K562 (cell line): ENCODE measurements around the gene CACNA1C. TPM values are rescaled to one million over a fixed set of nuclear protein-coding genes. Genes with fewer than 3 reads are reported as not detected.

Source experiments
- ATAC-seq: fragments of 200-7000 bp; cut with Tn5 transposase; 3 replicates; pipeline ENCODE4 v1.9.1; 2020; ENCODE audit warnings: moderate library complexity
- BruUV-seq: library from RNA; stranded (reverse); fragments of 400-500 nt; replicated peaks from 2 replicates; lab custom pipeline; 2021; lab: Mats Ljungman, UMichigan
- CTCF ChIA-PET: fragments of 300-600 bp; formaldehyde crosslinking; extraction: SDS; loops from one replicate; lab custom pipeline; 2021; ENCODE audit warnings: low intra/inter-chr PET ratio; lab: Yijun Ruan, JAX
- POLR2A ChIA-PET: fragments of 300-600, 350-650 bp; sonication (Branson Sonifier 250); formaldehyde crosslinking; extraction: SDS; loops from one replicate; lab custom pipeline; 2021; ENCODE audit warnings: antibody characterized with exemption, inconsistent platforms; lab: Yijun Ruan, JAX
- DNase-seq, 4 experiments: peaks; one replicate each; pipeline versions ENCODE4 v3.0.0 to v3.0.0-alpha.2; 2011 to 2018; ENCODE audit warnings: low spot score in 3 of 4, mixed read lengths in 3 of 4; ENCODE audit errors: extremely low read depth in 1 of 4
- FAIRE-seq: peaks from 2 replicates; lab custom pipeline; 2011; peaks lifted over from hg19 to GRCh38; lab: Jason Lieb, UNC
- H2AFZ ChIP-seq: 2 replicates; pipeline ENCODE4 v1.6.0; 2011; ENCODE audit warnings: low read depth, low read length, control low read depth, inconsistent platforms
- H3K27ac ChIP-seq: fragments of 200-600 bp; 3 replicates; pipeline ENCODE4 v1.8.0; 2011; ENCODE audit warnings: low read depth, mild to moderate bottlenecking, control low read depth, inconsistent platforms, low read length, moderate library complexity, mixed read lengths; ENCODE audit errors: extremely low read depth
- H3K27me3 ChIP-seq, 2 experiments: fragments of 300-600 bp in 1 of 2; 2 replicates in 1 of 2; 3 replicates in 1 of 2; pipeline versions ENCODE4 v1.6.0 to v1.8.0; 2011; ENCODE audit warnings: inconsistent platforms in 2 of 2, low read length in 2 of 2, mild to moderate bottlenecking in 1 of 2, mixed read lengths in 1 of 2, moderate library complexity in 1 of 2; ENCODE audit not compliant: control insufficient read depth in 2 of 2, insufficient read depth in 2 of 2
- H3K36me3 ChIP-seq: fragments of 300-600 bp; 3 replicates; pipeline ENCODE4 v1.8.0; 2011; ENCODE audit warnings: mild to moderate bottlenecking, low read length, inconsistent platforms; ENCODE audit not compliant: control insufficient read depth, insufficient read depth
- H3K4me1 ChIP-seq, 2 experiments: fragments of 200-600 bp in 1 of 2; replicated peaks in 1 of 2; 2 replicates in 1 of 2; 3 replicates in 1 of 2; pipeline versions ENCODE4 v1.5.1 to v1.8.0; 2011; ENCODE audit warnings: inconsistent platforms in 2 of 2, low read length in 2 of 2, mild to moderate bottlenecking in 1 of 2, mixed read lengths in 1 of 2, moderate library complexity in 1 of 2; ENCODE audit not compliant: control insufficient read depth in 2 of 2, insufficient read depth in 2 of 2
- H3K4me2 ChIP-seq: 2 replicates; pipeline ENCODE4 v1.6.1; 2011; ENCODE audit warnings: low read length, control low read depth, inconsistent platforms, mixed read lengths; ENCODE audit not compliant: insufficient read depth
- H3K4me3 ChIP-seq: fragments of 200-600 bp; sonication (generic), shearing (Covaris generic); 2 replicates; pipeline ENCODE4 v1.5.1; 2016; ENCODE audit warnings: control low read depth, inconsistent platforms
- H3K79me2 ChIP-seq: fragments of 200-600 bp; 3 replicates; pipeline ENCODE4 v1.8.0; 2011; ENCODE audit warnings: low read length, inconsistent platforms; ENCODE audit not compliant: control insufficient read depth, insufficient read depth
- H3K9ac ChIP-seq, 2 experiments: 2 replicates each; pipeline versions ENCODE4 v1.6.0 to v1.6.1; 2011; ENCODE audit warnings: low read depth in 2 of 2, low read length in 2 of 2, control low read depth in 1 of 2, inconsistent platforms in 1 of 2, mild to moderate bottlenecking in 1 of 2, mixed read lengths in 1 of 2; ENCODE audit not compliant: insufficient read depth in 1 of 2
- H3K9me1 ChIP-seq: one replicate; pipeline ENCODE4 v1.6.0; 2011; ENCODE audit warnings: inconsistent platforms, mild to moderate bottlenecking, low read length, moderate library complexity; ENCODE audit not compliant: control insufficient read depth, insufficient read depth
- H3K9me3 ChIP-seq: replicated peaks from 2 replicates; pipeline ENCODE4 v1.5.1; 2011; ENCODE audit warnings: low read depth, low read length, inconsistent platforms; ENCODE audit not compliant: control insufficient read depth, insufficient read depth
- H4K20me1 ChIP-seq: replicated peaks from 2 replicates; pipeline ENCODE4 v1.6.1; 2011; ENCODE audit warnings: low read length, inconsistent platforms, mixed read lengths; ENCODE audit not compliant: control insufficient read depth, insufficient read depth
- CCNT2 ChIP-seq: IDR thresholded peaks from 2 replicates; pipeline ENCODE4 v1.6.1; 2011; ENCODE audit warnings: borderline replicate concordance, low read depth, mild to moderate bottlenecking, moderate library complexity, mixed read lengths, low read length; ENCODE audit not compliant: insufficient read length; ENCODE audit errors: extremely low read depth
- RAD21 ChIP-seq, 2 experiments: fragments of 250-450 bp in 1 of 2; fragments of 450-650 bp in 1 of 2; sonication (Bioruptor Pico) in 1 of 2; formaldehyde crosslinking in 1 of 2; IDR thresholded peaks in 1 of 2; conservative IDR thresholded peaks in 1 of 2; 2 replicates each; pipeline versions ENCODE4 v1.4.0 to v1.8.0; 2020 to 2022; ENCODE audit warnings: mild to moderate bottlenecking in 2 of 2, moderate library complexity in 1 of 2
- ZNF764 ChIP-seq: fragments of 250-450 bp; sonication (Bioruptor Pico); IDR thresholded peaks from 2 replicates; pipeline ENCODE4 v1.4.0; 2020; ENCODE audit warnings: low read depth, mild to moderate bottlenecking, moderate library complexity
- WGBS: fragments of 100-300 bp; shearing (Covaris generic); methylation state at CpG from one replicate; pipeline ENCODE4 v1.1.6; 2016; ENCODE audit warnings: low coverage, mixed read lengths; ENCODE audit not compliant: insufficient coverage; ENCODE audit errors: missing lambda C conversion rate; 5-methylcytosine and 5-hydroxymethylcytosine counted together
- in situ Hi-C: fragments of 300-500 bp; cut with MboI; formaldehyde crosslinking; loops from 4 replicates; pipeline ENCODE4 v1.15.0; 2018; ENCODE audit warnings: inconsistent platforms, mixed read lengths
- intact Hi-C: fragments of 100-400 bp; cut with micrococcal nuclease; formaldehyde crosslinking; loops from 2 replicates; pipeline ENCODE4 v1.14.2; 2022
- polyA plus RNA-seq, 8 experiments: library from polyadenylated mRNA; depleted of rRNA in 4 of 8; stranded (reverse) in 5 of 8; unstranded in 3 of 8; fragments of >200 nt; fragmentation: Nextera tagmentation in 2 of 8; fragmentation: Illumina TruSeq in 1 of 8; extraction: Ambion mirVana in 2 of 8; extraction: Trizol in 1 of 8; gene quantifications; 2 replicates each; pipeline versions ENCODE4 v1.2.1 to v1.2.3, GENCODE V29; 2011 to 2014; ENCODE audit warnings: inconsistent platforms in 1 of 8, missing spikeins in 1 of 8
- total RNA-seq, 7 experiments: library from RNA; depleted of rRNA in 6 of 7; stranded (reverse); fragments of >200 nt in 6 of 7; fragmentation: Illumina TruSeq in 2 of 7; extraction: Trizol in 2 of 7; gene quantifications; 2 replicates each; pipeline versions ENCODE4 v1.2.1 to v1.2.3, GENCODE V29; 2011 to 2021; ENCODE audit warnings: low replicate concordance in 1 of 7
- TF ChIP-seq, protein P1 (sequence below), 3 experiments: IDR thresholded peaks in 2 of 3; conservative IDR thresholded peaks in 1 of 3; 2 replicates each; pipeline ENCODE4 v1.5.1; 2011 to 2012; ENCODE audit warnings: low read length in 3 of 3, mild to moderate bottlenecking in 3 of 3, control low read depth in 2 of 3, improper control_type of control experiment in 1 of 3, inconsistent platforms in 1 of 3, low read depth in 1 of 3, mixed read lengths in 1 of 3, moderate library complexity in 1 of 3; ENCODE audit not compliant: insufficient read depth in 2 of 3
- TF ChIP-seq, protein P2 (sequence below), 2 experiments: fragments of 150-350 bp in 1 of 2; IDR thresholded peaks; 2 replicates each; pipeline ENCODE4 v1.6.1; 2012 to 2016; ENCODE audit warnings: low read depth in 2 of 2, low read length in 2 of 2, mild to moderate bottlenecking in 1 of 2, moderate library complexity in 1 of 2
- TF ChIP-seq, protein P3 (sequence below), 2 experiments: fragments of 450-650 bp; formaldehyde crosslinking in 1 of 2; IDR thresholded peaks; 2 replicates each; pipeline versions ENCODE4 v1.4.0 to v1.6.1; 2014 to 2020; ENCODE audit warnings: mild to moderate bottlenecking in 2 of 2, borderline replicate concordance in 1 of 2, low read depth in 1 of 2

Gene CACNA1C
- total and polyA plus RNA-seq, 9 of the 15 experiments (the other 6 are each of a cell fraction or from before 2014, with no cell fraction given), result not detected

DNA sequence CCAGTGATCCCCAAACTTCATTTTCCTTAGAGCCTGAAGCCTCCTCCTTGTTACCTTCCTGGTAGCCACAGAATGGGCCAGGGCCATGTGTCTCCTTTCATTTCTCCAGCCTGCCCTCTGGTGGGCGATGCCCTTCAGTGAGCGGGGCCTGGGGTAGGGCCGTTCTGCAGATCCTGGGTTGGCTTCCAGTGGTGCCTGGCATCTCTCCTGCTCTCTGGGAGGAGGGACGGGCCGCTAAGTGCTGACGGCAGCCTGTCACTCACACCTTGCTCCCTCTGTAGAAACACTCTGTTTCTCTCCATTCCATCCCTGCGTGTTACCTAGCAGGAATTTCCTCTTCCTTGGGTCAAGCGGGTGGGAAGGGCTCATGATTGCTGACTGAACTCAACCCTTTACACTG, 232.1 kb downstream of the CACNA1C start:
- no peak overlapping the region for H3K4me3 ChIP-seq
- ChIA-PET CTCF (no interaction called here), POLR2A (no interaction called here)
- peaks cover 8 to 33% of the 10 kb centered on the region in 2 experiments; a peak in 3 of 5 replicates for H3K27me3 ChIP-seq
- H3K27ac ChIP-seq, result no peak overlapping the region
- intact Hi-C loops, result loop anchor here (5.0 kb wide), 1 partner anchor 228 kb away; no protein-coding TSS in a partner anchor
- H3K4me2 ChIP-seq, result no peak overlapping the region
- no peak overlapping the region for H3K9ac ChIP-seq
- no TSS peak for BruUV-seq
- FAIRE-seq (no peak), DNase-seq (peak; percentile 9 to 27 (median 20)), ATAC-seq (peak; percentile 85)
- no peaks in the 10 kb centered on the region for H3K36me3 ChIP-seq
- WGBS, result 10% methylated on average over 7 of the region's 8 CpGs
- no peaks in the 10 kb centered on the region for H4K20me1 ChIP-seq
- H3K79me2 ChIP-seq, result no peaks in the 10 kb centered on the region
- in situ Hi-C loops, result loop anchor here (25.0 kb wide), 1 partner anchor 223 kb away; the partner anchor contains the start of gene CACNA1C
- H3K4me1 ChIP-seq, result no peaks in the 10 kb centered on the region
- no peaks in the 10 kb centered on the region for H3K9me3 ChIP-seq
- H3K9me1 ChIP-seq, result no peaks in the 10 kb centered on the region
- no peak overlapping the region for H2AFZ ChIP-seq
- TF ChIP-seq, protein P1, sequence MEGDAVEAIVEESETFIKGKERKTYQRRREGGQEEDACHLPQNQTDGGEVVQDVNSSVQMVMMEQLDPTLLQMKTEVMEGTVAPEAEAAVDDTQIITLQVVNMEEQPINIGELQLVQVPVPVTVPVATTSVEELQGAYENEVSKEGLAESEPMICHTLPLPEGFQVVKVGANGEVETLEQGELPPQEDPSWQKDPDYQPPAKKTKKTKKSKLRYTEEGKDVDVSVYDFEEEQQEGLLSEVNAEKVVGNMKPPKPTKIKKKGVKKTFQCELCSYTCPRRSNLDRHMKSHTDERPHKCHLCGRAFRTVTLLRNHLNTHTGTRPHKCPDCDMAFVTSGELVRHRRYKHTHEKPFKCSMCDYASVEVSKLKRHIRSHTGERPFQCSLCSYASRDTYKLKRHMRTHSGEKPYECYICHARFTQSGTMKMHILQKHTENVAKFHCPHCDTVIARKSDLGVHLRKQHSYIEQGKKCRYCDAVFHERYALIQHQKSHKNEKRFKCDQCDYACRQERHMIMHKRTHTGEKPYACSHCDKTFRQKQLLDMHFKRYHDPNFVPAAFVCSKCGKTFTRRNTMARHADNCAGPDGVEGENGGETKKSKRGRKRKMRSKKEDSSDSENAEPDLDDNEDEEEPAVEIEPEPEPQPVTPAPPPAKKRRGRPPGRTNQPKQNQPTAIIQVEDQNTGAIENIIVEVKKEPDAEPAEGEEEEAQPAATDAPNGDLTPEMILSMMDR (IDR thresholded peaks at IDR 0.05 in 2 of 3, conservative IDR thresholded peaks at IDR 0.05 in 1 of 3; ENCODE audit: insufficient read depth in 2 of 3, low read depth in 1 of 3, low read length in 3 of 3), result peak; percentile 36 to 48 (median 40); a peak in 4 of 6 replicates
- TF ChIP-seq, protein P2, sequence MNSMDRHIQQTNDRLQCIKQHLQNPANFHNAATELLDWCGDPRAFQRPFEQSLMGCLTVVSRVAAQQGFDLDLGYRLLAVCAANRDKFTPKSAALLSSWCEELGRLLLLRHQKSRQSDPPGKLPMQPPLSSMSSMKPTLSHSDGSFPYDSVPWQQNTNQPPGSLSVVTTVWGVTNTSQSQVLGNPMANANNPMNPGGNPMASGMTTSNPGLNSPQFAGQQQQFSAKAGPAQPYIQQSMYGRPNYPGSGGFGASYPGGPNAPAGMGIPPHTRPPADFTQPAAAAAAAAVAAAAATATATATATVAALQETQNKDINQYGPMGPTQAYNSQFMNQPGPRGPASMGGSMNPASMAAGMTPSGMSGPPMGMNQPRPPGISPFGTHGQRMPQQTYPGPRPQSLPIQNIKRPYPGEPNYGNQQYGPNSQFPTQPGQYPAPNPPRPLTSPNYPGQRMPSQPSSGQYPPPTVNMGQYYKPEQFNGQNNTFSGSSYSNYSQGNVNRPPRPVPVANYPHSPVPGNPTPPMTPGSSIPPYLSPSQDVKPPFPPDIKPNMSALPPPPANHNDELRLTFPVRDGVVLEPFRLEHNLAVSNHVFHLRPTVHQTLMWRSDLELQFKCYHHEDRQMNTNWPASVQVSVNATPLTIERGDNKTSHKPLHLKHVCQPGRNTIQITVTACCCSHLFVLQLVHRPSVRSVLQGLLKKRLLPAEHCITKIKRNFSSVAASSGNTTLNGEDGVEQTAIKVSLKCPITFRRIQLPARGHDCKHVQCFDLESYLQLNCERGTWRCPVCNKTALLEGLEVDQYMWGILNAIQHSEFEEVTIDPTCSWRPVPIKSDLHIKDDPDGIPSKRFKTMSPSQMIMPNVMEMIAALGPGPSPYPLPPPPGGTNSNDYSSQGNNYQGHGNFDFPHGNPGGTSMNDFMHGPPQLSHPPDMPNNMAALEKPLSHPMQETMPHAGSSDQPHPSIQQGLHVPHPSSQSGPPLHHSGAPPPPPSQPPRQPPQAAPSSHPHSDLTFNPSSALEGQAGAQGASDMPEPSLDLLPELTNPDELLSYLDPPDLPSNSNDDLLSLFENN (IDR thresholded peaks at IDR 0.05; ENCODE audit: low read depth in 2 of 2, low read length in 2 of 2), result no peak
- TF ChIP-seq, protein P3, sequence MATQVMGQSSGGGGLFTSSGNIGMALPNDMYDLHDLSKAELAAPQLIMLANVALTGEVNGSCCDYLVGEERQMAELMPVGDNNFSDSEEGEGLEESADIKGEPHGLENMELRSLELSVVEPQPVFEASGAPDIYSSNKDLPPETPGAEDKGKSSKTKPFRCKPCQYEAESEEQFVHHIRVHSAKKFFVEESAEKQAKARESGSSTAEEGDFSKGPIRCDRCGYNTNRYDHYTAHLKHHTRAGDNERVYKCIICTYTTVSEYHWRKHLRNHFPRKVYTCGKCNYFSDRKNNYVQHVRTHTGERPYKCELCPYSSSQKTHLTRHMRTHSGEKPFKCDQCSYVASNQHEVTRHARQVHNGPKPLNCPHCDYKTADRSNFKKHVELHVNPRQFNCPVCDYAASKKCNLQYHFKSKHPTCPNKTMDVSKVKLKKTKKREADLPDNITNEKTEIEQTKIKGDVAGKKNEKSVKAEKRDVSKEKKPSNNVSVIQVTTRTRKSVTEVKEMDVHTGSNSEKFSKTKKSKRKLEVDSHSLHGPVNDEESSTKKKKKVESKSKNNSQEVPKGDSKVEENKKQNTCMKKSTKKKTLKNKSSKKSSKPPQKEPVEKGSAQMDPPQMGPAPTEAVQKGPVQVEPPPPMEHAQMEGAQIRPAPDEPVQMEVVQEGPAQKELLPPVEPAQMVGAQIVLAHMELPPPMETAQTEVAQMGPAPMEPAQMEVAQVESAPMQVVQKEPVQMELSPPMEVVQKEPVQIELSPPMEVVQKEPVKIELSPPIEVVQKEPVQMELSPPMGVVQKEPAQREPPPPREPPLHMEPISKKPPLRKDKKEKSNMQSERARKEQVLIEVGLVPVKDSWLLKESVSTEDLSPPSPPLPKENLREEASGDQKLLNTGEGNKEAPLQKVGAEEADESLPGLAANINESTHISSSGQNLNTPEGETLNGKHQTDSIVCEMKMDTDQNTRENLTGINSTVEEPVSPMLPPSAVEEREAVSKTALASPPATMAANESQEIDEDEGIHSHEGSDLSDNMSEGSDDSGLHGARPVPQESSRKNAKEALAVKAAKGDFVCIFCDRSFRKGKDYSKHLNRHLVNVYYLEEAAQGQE (IDR thresholded peaks at IDR 0.05; ENCODE audit: borderline replicate concordance), result peak; percentile 12; the same call in 1 of the 2 replicates
- TF ChIP-seq, protein P3 (CRISPR knock-in tag; IDR thresholded peaks at IDR 0.05; ENCODE audit: low read depth), result no peak
- TF ChIP-seq RAD21 (CRISPR knock-in tag; conservative IDR thresholded peaks at IDR 0.05 in 1 of 2, IDR thresholded peaks at IDR 0.05 in 1 of 2) (0 out of 4 replicates have a peak, but pooled peaks of 1 of the 2 experiments have one; percentile 31), ZNF764 (CRISPR knock-in tag) (no peak), CCNT2 (no peak)
